BLaER1 (cell line): Measurements from ENCODE around the gene ARMH3.

ENCODE experiments used
- H3K27ac ChIP-seq: shearing (Covaris generic); formaldehyde crosslinking; 2 replicates; pipeline ENCODE4 v1.8.1; 2022
- H3K27me3 ChIP-seq: shearing (Covaris generic); formaldehyde crosslinking; 2 replicates; pipeline ENCODE4 v1.8.1; 2022
- H3K36me3 ChIP-seq: shearing (Covaris generic); formaldehyde crosslinking; 2 replicates; pipeline ENCODE4 v1.8.1; 2022
- H3K4me1 ChIP-seq: shearing (Covaris generic); formaldehyde crosslinking; 2 replicates; pipeline ENCODE4 v1.8.1; 2022
- H3K4me2 ChIP-seq: shearing (Covaris generic); formaldehyde crosslinking; 2 replicates; pipeline ENCODE4 v1.8.1; 2022
- H3K4me3 ChIP-seq: shearing (Covaris generic); formaldehyde crosslinking; 2 replicates; pipeline ENCODE4 v1.8.1; 2022
- H3K9ac ChIP-seq: shearing (Covaris generic); formaldehyde crosslinking; 2 replicates; pipeline ENCODE4 v1.8.1; 2022
- H3K9me3 ChIP-seq: shearing (Covaris generic); formaldehyde crosslinking; 2 replicates; pipeline ENCODE4 v1.8.1; 2022
- H4K20me1 ChIP-seq: shearing (Covaris generic); formaldehyde crosslinking; 2 replicates; pipeline ENCODE4 v1.8.1; 2022
- Cebpa-rat ChIP-seq: shearing (Covaris generic); IDR thresholded peaks from 2 replicates; pipeline ENCODE4 v1.8.1; 2022

The ARMH3 gene

DNA sequence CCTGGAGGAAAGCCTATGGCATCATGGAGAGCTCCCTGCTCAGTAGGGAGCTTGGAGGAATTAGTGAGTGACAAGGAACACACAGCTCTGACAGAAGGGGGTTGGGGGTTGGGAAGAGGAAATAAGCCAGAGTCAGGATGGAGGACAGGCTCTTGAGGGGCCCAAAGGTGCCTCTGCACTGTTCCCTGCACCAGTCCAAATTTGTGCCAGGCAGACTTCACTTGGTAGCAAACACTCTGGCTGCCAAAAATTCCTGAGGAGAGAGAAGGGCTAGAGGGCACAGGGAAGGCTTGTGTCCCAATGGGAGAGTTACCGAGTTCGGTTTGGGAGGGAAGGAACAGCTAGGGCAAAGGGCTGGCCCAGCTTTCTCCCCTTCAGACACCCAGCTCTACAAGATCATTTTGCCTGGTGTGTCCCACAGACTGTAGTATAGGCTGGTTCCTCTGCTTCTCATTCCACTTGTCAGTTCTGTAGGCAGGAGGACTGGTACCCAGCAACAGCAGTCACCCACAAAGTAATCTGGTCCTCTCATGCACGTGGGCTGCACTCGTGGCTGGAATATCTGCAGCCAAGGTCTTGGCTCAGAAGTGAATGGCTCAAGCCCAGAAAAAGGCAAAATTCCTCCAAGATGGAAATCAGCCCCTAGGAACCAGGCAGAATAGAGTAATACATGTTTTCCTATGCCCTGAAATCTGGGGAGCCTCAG, 204.4 kb downstream of the ARMH3 start:
- H3K9me3 ChIP-seq: no peaks in the 10 kb centered on the region
- H3K27me3 ChIP-seq: no peaks in the 10 kb centered on the region
- no peak overlapping the region for H3K4me3 ChIP-seq
- peaks cover 7% of the 10 kb centered on the region; the same call in 1 of the 2 replicates for H3K4me1 ChIP-seq
- H3K4me2 ChIP-seq: no peak overlapping the region
- no peak overlapping the region for H3K27ac ChIP-seq
- no peak overlapping the region for H3K9ac ChIP-seq
- H3K36me3 ChIP-seq: peaks cover 52% of the 10 kb centered on the region
- peaks cover 59% of the 10 kb centered on the region for H4K20me1 ChIP-seq
- no peak for TF ChIP-seq Cebpa-rat

GRCh38 chr10:101850749-101851148, 205.2 kb downstream of the ARMH3 start:
- peaks cover 7% of the 10 kb centered on the region; the same call in 1 of the 2 replicates for H3K4me1 ChIP-seq
- no peaks in the 10 kb centered on the region for H3K9me3 ChIP-seq
- no peak overlapping the region for H3K9ac ChIP-seq
- H4K20me1 ChIP-seq: peaks cover 67% of the 10 kb centered on the region
- peaks cover 60% of the 10 kb centered on the region for H3K36me3 ChIP-seq
- H3K27ac ChIP-seq: no peak overlapping the region
- no peak for TF ChIP-seq Cebpa-rat
- H3K4me3 ChIP-seq: no peak overlapping the region
- H3K27me3 ChIP-seq: no peaks in the 10 kb centered on the region
- no peak overlapping the region for H3K4me2 ChIP-seq

DNA sequence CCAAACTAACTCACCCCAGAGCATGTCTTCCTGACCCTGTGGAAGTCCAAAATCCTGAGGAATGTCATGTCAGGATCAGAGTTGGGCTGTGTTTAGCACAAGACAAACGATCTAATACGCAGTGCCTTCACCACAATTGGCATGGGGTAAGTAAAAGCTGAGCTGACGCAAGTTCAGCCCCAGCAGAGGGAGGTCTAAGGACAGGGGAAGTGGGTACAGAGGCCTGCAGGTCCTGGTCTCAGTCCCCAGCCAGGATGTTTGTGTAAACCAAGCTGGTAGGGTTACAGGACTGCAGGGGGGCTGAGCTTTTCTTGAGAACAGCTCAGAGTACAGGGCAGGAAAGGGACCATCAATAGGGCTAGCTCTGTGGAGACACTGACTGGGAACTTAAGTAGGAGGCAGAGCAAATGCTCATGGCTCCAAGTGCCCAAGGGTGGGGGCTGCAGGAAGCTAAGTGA, 207.1 kb downstream of the ARMH3 start:
- Histone ChIP-seq H3K27ac (no peak overlapping the region), H3K9me3 (no peaks in the 10 kb centered on the region), H3K4me2 (no peak overlapping the region), H3K4me1 (peaks cover 7% of the 10 kb centered on the region; the same call in 1 of the 2 replicates), H3K27me3 (no peaks in the 10 kb centered on the region), H3K9ac (no peak overlapping the region), H3K36me3 (peaks cover 66% of the 10 kb centered on the region), H4K20me1 (peaks cover 72% of the 10 kb centered on the region), H3K4me3 (no peak overlapping the region)
- no peak for TF ChIP-seq Cebpa-rat

DNA sequence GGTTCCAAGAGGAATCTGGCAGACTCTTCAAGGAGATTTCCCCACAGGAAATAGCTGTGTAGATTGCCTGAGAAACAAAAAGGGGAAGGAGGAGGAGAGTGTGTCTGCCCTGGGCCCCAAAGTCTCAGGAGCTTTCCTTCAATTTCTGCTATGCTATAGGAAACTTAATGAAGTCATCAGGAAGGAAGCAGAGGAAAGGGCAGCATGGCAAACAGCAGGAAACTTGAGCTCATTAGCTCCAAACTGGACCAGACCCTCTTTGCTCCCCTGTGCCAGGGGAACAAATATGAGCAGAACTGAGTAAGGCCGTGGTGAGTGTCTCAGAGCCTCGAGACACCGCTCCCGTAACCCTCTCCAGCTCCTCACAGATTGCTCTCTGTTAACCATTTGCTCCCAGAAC, 207.6 kb downstream of the ARMH3 start:
- no peak for TF ChIP-seq Cebpa-rat
- peaks cover 74% of the 10 kb centered on the region for H4K20me1 ChIP-seq
- H3K4me2 ChIP-seq: no peak overlapping the region
- H3K9ac ChIP-seq: no peak overlapping the region
- H3K4me3 ChIP-seq: no peak overlapping the region
- no peaks in the 10 kb centered on the region for H3K9me3 ChIP-seq
- H3K27me3 ChIP-seq: no peaks in the 10 kb centered on the region
- peaks cover 7% of the 10 kb centered on the region; the same call in 1 of the 2 replicates for H3K4me1 ChIP-seq
- H3K27ac ChIP-seq: no peak overlapping the region
- H3K36me3 ChIP-seq: peaks cover 66% of the 10 kb centered on the region

DNA sequence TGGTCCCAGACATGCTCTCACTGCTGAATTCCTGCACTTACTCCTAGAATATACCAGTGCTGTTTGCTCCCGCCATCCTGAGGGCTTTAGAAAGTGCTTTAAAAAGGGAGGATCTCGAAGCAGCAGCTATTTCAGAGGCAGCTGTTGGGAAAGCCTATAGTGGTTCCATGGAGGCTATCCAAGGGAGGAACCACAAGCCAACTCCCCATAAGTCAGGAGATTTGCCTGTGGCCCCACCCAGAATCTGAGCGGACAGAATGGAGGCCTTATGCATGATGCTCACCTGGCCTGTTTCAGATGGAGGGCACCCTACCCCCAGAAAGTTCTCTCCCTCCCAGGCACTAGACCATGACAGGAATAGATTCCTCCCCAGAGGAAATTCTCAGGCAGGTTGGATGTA, 210.1 kb downstream of the ARMH3 start:
- no peak overlapping the region for H3K27ac ChIP-seq
- H3K9ac ChIP-seq: no peak overlapping the region
- H3K9me3 ChIP-seq: no peaks in the 10 kb centered on the region
- no peak overlapping the region for H3K4me2 ChIP-seq
- peaks cover 83% of the 10 kb centered on the region for H4K20me1 ChIP-seq
- peaks cover 19% of the 10 kb centered on the region for H3K27me3 ChIP-seq
- no peak overlapping the region for H3K4me3 ChIP-seq
- peaks cover 52% of the 10 kb centered on the region for H3K36me3 ChIP-seq
- peaks cover 18% of the 10 kb centered on the region for H3K4me1 ChIP-seq
- TF ChIP-seq Cebpa-rat: no peak

GRCh38 chr10:101843032-101844021, 212.6 kb downstream of the ARMH3 start, which contains the start of gene KCNIP2:
Gene KCNIP2 (minus strand): TSS chr10:101843800. CDS start chr10:101843568, 232 bp downstream.
- Histone ChIP-seq H3K4me2 (no peak within 1 kb of the TSS), H3K9ac (no peak within 1 kb of the TSS), H4K20me1 (peaks cover 83% of the 10 kb centered on the region)

GRCh38 chr10:101841826-101842225, 214.1 kb downstream of the ARMH3 start:
- H3K4me2 ChIP-seq: peak overlapping the region; percentile 95
- H3K4me3 ChIP-seq: no peak overlapping the region
- H3K9me3 ChIP-seq: no peaks in the 10 kb centered on the region
- H4K20me1 ChIP-seq: peaks cover 80% of the 10 kb centered on the region
- H3K27me3 ChIP-seq: peaks cover 19% of the 10 kb centered on the region
- no peak overlapping the region for H3K27ac ChIP-seq
- TF ChIP-seq Cebpa-rat: no peak
- H3K4me1 ChIP-seq: peaks cover 25% of the 10 kb centered on the region
- H3K9ac ChIP-seq: no peak overlapping the region
- peaks cover 17% of the 10 kb centered on the region for H3K36me3 ChIP-seq

More at GRCh38 chr10:101843032-101844021, 212.6 kb downstream of the ARMH3 start, which contains the start of gene KCNIP2:
- Histone ChIP-seq H3K4me1 (peaks cover 25% of the 10 kb centered on the region), H3K36me3 (peaks cover 32% of the 10 kb centered on the region), H3K27ac (no peak within 1 kb of the TSS), H3K27me3 (peaks cover 19% of the 10 kb centered on the region), H3K4me3 (no peak within 1 kb of the TSS), H3K9me3 (no peaks in the 10 kb centered on the region)
- no peak for TF ChIP-seq Cebpa-rat

DNA sequence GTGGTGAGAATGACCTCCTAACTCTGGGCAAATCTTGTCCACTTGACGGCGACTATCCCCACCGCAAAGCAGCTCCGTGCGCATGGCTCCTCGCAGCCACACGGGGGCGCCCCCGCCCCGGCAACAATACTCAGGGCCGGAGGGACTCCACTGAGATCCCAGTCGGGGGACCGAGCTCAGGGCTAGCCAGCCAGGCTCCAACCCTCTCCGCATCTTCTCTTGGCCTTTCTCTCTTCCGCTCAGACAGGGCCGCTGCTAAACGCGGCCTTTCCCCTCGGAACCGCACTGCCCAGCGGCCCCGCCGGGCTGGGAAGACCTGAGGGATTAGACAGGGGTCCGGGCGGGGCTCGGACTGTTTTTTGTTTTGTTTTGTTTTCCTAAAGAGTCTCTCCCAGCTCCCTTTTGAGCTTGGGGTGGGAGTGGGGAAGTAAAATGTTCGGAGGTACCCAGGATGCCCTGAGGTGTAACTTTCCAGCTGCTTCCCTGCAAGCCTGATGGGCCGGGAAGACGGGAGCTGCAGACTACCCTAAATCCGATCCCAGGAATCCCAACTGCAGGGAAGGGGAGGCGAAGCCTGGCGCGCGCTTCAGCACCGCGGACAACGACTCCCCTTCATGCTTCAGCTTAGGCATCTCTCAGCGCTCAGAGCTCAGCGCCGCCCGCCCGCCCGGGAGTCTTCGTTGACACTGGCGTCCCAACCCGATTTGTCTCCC, 215.1 kb downstream of the ARMH3 start:
- peaks cover 25% of the 10 kb centered on the region for H3K4me1 ChIP-seq
- H3K27me3 ChIP-seq: peaks cover 19% of the 10 kb centered on the region
- H3K9me3 ChIP-seq: no peaks in the 10 kb centered on the region
- TF ChIP-seq Cebpa-rat: no peak
- peak overlapping the region; percentile 58 for H3K4me3 ChIP-seq
- peak overlapping the region; percentile 95 for H3K4me2 ChIP-seq
- H3K27ac ChIP-seq: no peak overlapping the region
- peaks cover 8% of the 10 kb centered on the region for H3K36me3 ChIP-seq
- peaks cover 73% of the 10 kb centered on the region for H4K20me1 ChIP-seq
- H3K9ac ChIP-seq: no peak overlapping the region

- Histone ChIP-seq H3K4me1 (peaks cover 27% of the 10 kb centered on the region), H3K36me3 (peaks cover under 1% of the 10 kb centered on the region; the same call in 1 of the 2 replicates)
Observed at GRCh38 chr10:101840102-101840684, 215.8 kb downstream of the ARMH3 start.

More at GRCh38 chr10:101840102-101840684, 215.8 kb downstream of the ARMH3 start:
- Histone ChIP-seq H3K9ac (no peak overlapping the region), H3K27ac (no peak overlapping the region), H3K9me3 (no peaks in the 10 kb centered on the region), H4K20me1 (peaks cover 66% of the 10 kb centered on the region), H3K4me3 (peak overlapping the region; percentile 48), H3K27me3 (peaks cover 19% of the 10 kb centered on the region), H3K4me2 (peak overlapping the region; percentile 95)
- TF ChIP-seq Cebpa-rat: no peak
